GM21528 (cell line): ENCODE measurements around the gene PHB1.

ENCODE experiments used
- ATAC-seq: cut with Tn5 transposase; IDR thresholded peaks from one replicate; pipeline ENCODE4 v1.9.1; 2021; ENCODE audit warnings: mild to moderate bottlenecking, moderate library complexity; ENCODE audit not compliant: unreplicated experiment, low FRiP score

PHB1 gene

DNA sequence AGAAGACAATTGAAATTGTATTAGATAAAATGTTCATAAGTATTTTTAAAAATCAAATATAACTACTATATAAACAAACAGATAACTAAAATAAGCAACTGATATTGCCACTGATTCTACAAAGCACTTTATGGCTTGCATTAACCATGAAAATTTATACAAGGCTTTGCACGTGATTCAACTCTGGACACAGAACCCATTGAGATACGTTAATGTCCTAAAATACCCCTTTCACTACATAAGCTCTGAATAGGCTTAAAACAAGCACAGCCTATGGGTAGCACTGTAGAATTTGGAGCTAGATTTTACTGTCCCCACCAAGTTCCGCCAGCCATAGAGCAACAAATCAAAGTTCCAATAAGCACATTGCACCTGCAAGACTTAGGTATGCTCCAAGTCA, 57.2 kb downstream of the PHB1 start:
- no peak for ATAC-seq

GRCh38 chr17:49356320-49356719, 58.4 kb downstream of the PHB1 start:
- no peak for ATAC-seq
